DOHH2 (cell line): ENCODE results near the gene TACR1.

Source experiments
- EZH2phosphoT487 ChIP-seq: fragments of 200-600 bp; sonication (generic); IDR thresholded peaks from 2 replicates; pipeline ENCODE4 v1.6.1; 2017; ENCODE audit warnings: borderline replicate concordance, mild to moderate bottlenecking, antibody characterized with exemption, low read length, moderate library complexity, mixed read lengths
- TF ChIP-seq, protein P1 (sequence below): fragments of 200-600 bp; sonication (generic); IDR thresholded peaks from one replicate; pipeline ENCODE4 v1.5.1; 2014; ENCODE audit warnings: antibody characterized with exemption, mild to moderate bottlenecking, low read depth, low read length; ENCODE audit not compliant: poor library complexity, severe bottlenecking

DNA sequence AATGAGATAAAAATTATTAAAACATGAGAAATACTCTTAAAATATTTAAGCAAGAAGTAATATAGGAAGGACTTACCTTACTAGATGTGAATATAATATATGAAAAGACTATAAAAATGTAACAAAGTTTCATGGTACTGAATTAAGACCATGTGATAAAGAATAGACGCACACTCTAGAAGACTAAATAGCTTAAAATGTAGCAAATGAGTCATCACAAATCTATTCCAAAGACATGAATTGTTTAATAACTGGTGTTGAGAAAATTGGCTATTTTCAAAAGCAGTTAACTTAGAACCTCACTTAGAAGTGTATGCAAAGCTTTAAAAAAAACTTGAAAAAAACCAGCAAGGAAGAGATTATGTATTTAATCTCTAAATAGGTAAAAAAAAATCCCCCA, 176.8 kb downstream of the TACR1 start:
- TF ChIP-seq, protein P1, sequence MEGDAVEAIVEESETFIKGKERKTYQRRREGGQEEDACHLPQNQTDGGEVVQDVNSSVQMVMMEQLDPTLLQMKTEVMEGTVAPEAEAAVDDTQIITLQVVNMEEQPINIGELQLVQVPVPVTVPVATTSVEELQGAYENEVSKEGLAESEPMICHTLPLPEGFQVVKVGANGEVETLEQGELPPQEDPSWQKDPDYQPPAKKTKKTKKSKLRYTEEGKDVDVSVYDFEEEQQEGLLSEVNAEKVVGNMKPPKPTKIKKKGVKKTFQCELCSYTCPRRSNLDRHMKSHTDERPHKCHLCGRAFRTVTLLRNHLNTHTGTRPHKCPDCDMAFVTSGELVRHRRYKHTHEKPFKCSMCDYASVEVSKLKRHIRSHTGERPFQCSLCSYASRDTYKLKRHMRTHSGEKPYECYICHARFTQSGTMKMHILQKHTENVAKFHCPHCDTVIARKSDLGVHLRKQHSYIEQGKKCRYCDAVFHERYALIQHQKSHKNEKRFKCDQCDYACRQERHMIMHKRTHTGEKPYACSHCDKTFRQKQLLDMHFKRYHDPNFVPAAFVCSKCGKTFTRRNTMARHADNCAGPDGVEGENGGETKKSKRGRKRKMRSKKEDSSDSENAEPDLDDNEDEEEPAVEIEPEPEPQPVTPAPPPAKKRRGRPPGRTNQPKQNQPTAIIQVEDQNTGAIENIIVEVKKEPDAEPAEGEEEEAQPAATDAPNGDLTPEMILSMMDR = no peak
- TF ChIP-seq EZH2phosphoT487 = no peak
